Lower leg skin (tissue), 3 donors: ENCODE measurements around the gene CCSER1.

Experiments used
- CTCF ChIP-seq, 3 donors: fragments of 450-650 bp; IDR thresholded peaks; one replicate each; pipeline ENCODE4 v1.5.1; 2016; ENCODE audit warnings: antibody characterized with exemption in 3 of 3, mild to moderate bottlenecking in 3 of 3, moderate library complexity in 2 of 3
- POLR2A ChIP-seq, 2 donors: fragments of 450-650 bp; IDR thresholded peaks; one replicate each; pipeline ENCODE4 v1.6.1; 2016 to 2017; ENCODE audit warnings: antibody characterized with exemption in 2 of 2, mild to moderate bottlenecking in 1 of 2, moderate library complexity in 1 of 2

- no peak for TF ChIP-seq CTCF (IDR thresholded peaks at IDR 0.05)
- TF ChIP-seq POLR2A (IDR thresholded peaks at IDR 0.05), result no peak
These were observed 276.6 kb downstream of the CCSER1 start for GRCh38 chr4:90403781-90404180.
